ENCODE measurements around the gene PRICKLE4. TPM values are rescaled to one million over a fixed set of nuclear protein-coding genes. Genes with fewer than 3 reads are reported as not detected.

The PRICKLE4 gene
- total and polyA plus RNA-seq, 8 donors: 0.88 to 5.7 (median 1.9) TPM

DNA sequence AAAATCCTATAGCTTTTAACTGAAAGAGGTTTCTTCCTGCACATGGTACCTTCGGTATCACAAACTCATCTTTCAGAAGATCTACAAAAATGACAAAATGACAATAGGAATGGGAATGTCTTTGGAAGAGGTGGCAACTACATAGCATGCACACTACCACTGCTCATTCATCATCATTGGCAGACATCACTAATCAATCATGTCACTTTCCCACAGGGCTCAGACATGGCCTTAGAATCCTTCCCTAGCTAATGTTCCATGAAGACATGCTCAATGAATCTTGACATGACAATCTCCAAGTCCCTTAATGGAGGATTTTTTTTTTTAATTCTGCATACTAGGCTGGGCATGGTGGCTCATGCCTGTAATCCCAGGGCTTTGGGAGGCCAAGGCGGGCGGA lies 30.2 kb upstream of the PRICKLE4 start:
- intact Hi-C loops (cut with DNase I): no loop called here
- Histone ChIP-seq H3K36me3 (no peaks in the 10 kb centered on the region), H3K4me1 (no peaks in the 10 kb centered on the region), H3K27ac (no peak overlapping the region), H3K9me3 (no peaks in the 10 kb centered on the region), H3K4me3 (no peak overlapping the region), H3K27me3 (no peaks in the 10 kb centered on the region)
- WGBS, 2 donors: 92 to 95% methylated on average over 3 of the region's 3 CpGs
- TF ChIP-seq, protein P1, sequence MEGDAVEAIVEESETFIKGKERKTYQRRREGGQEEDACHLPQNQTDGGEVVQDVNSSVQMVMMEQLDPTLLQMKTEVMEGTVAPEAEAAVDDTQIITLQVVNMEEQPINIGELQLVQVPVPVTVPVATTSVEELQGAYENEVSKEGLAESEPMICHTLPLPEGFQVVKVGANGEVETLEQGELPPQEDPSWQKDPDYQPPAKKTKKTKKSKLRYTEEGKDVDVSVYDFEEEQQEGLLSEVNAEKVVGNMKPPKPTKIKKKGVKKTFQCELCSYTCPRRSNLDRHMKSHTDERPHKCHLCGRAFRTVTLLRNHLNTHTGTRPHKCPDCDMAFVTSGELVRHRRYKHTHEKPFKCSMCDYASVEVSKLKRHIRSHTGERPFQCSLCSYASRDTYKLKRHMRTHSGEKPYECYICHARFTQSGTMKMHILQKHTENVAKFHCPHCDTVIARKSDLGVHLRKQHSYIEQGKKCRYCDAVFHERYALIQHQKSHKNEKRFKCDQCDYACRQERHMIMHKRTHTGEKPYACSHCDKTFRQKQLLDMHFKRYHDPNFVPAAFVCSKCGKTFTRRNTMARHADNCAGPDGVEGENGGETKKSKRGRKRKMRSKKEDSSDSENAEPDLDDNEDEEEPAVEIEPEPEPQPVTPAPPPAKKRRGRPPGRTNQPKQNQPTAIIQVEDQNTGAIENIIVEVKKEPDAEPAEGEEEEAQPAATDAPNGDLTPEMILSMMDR (IDR thresholded peaks at IDR 0.05): no peak
- FAIRE-seq (no peak), DNase-seq (no peak), ATAC-seq (no peak)

DNA sequence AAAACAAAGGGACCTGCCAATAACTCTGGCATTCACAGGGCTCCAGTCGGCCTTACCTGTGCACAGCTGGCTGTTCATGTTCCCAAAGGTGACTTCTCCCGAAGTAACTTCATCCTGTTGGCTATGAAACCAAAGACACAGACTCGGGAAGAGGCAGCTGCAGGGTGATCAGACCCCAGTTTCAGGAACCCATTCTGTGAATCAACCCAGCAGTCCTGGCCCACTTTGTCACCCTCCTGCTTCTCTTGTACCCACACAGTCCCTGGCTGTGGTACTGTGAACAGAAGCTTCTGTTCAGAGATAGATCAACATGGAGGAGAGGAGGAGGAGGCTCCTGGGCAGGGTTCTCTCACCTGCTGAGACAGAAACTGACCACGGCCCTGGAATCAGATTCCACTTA lies 24.7 kb upstream of the PRICKLE4 start:
- ATAC-seq (no peak), FAIRE-seq (no peak), DNase-seq (peak in 1 of 6 donors; percentile 3)
- Histone ChIP-seq H3K27me3 (no peaks in the 10 kb centered on the region), H3K4me1 (no peaks in the 10 kb centered on the region), H3K9me3 (no peaks in the 10 kb centered on the region), H3K27ac (no peak overlapping the region), H3K36me3 (no peaks in the 10 kb centered on the region), H3K4me3 (no peak overlapping the region)
- WGBS, 2 donors: 50 to 57% methylated on average over 4 of the region's 4 CpGs
- TF ChIP-seq, protein P1 (IDR thresholded peaks at IDR 0.05): no peak
- intact Hi-C loops (cut with DNase I): no loop called here

- TF ChIP-seq, protein P1 (IDR thresholded peaks at IDR 0.05): no peak
- intact Hi-C loops (cut with DNase I): no loop called here
- no peak for FAIRE-seq
- no peak overlapping the region for H3K27ac ChIP-seq
- no peaks in the 10 kb centered on the region for H3K27me3 ChIP-seq
- H3K9me3 ChIP-seq: no peaks in the 10 kb centered on the region
- ATAC-seq: no peak
- no peaks in the 10 kb centered on the region for H3K4me1 ChIP-seq
- peak in 1 of 6 donors; percentile 37 for DNase-seq
- 77 to 78% methylated on average over 12 to 13 of the region's 13 CpGs for WGBS, 2 donors
- H3K36me3 ChIP-seq: no peaks in the 10 kb centered on the region
- H3K4me3 ChIP-seq: no peak overlapping the region
These were observed 24.2 kb upstream of the PRICKLE4 start for GRCh38 chr6:41756354-41756753.

- Histone ChIP-seq H3K27ac (no peak overlapping the region), H3K4me1 (no peaks in the 10 kb centered on the region), H3K4me3 (no peak overlapping the region), H3K27me3 (no peaks in the 10 kb centered on the region), H3K9me3 (no peaks in the 10 kb centered on the region), H3K36me3 (no peaks in the 10 kb centered on the region)
- TF ChIP-seq, protein P1 (IDR thresholded peaks at IDR 0.05): no peak
- intact Hi-C loops (cut with DNase I): no loop called here
- ATAC-seq (no peak), DNase-seq (peak in 1 of 6 donors; percentile 16), FAIRE-seq (no peak)
- 81 to 83% methylated on average over 6 of the region's 6 CpGs for WGBS, 2 donors
These were observed 23.3 kb upstream of the PRICKLE4 start for GRCh38 chr6:41757271-41757670.

- DNase-seq (peak in 1 of 6 donors; percentile 9), ATAC-seq (no peak), FAIRE-seq (no peak)
- intact Hi-C loops (cut with DNase I): no loop called here
- Histone ChIP-seq H3K9me3 (no peaks in the 10 kb centered on the region), H3K4me3 (no peak overlapping the region), H3K27me3 (no peaks in the 10 kb centered on the region), H3K4me1 (no peaks in the 10 kb centered on the region), H3K36me3 (no peaks in the 10 kb centered on the region), H3K27ac (no peak overlapping the region)
- TF ChIP-seq, protein P1 (IDR thresholded peaks at IDR 0.05): no peak
- 62% methylated on average over 8 of the region's 8 CpGs for WGBS, 2 donors
These were observed 22.5 kb upstream of the PRICKLE4 start for GRCh38 chr6:41757931-41758640.

Data from pancreas (tissue), 10 donors.